Activated gamma-delta T cell treated with anti-CD3 and anti-CD28 coated beads, Interleukin-2, amount 50 U/mL, for 16 hours (primary cell): ENCODE results near the gene LRRC74B.
"Not testable (repeated sequence)": the region's sequence is repeated elsewhere in the genome, so short reads cannot be mapped to it uniquely, and the experiment has no call there.

Experiments
- DNase-seq: peaks from one replicate; pipeline ENCODE4 v3.0.0-alpha.2; 2020; ENCODE audit warnings: low read depth

The LRRC74B gene

GRCh38 chr22:21054714-21055563 lies 9.2 kb downstream of the LRRC74B start:
- no peak for DNase-seq

- no peak for DNase-seq
These were observed 9.8 kb downstream of the LRRC74B start for GRCh38 chr22:21055564-21055834.

- no peak for DNase-seq
These were observed 10.2 kb downstream of the LRRC74B start for GRCh38 chr22:21055880-21056319.

- not testable (repeated sequence) for DNase-seq
These were observed 14.6 kb downstream of the LRRC74B start for GRCh38 chr22:21060363-21060762.

GRCh38 chr22:21061660-21062321 lies 16.0 kb downstream of the LRRC74B start:
- DNase-seq: not testable (repeated sequence)

GRCh38 chr22:21064425-21064824 lies 18.7 kb downstream of the LRRC74B start:
- not testable (repeated sequence) for DNase-seq

- no peak for DNase-seq
These were observed 19.4 kb downstream of the LRRC74B start for GRCh38 chr22:21064917-21065864.

- no peak for DNase-seq
These were observed 21.5 kb downstream of the LRRC74B start for GRCh38 chr22:21067075-21067900.

- no peak for DNase-seq
These were observed 22.3 kb downstream of the LRRC74B start for GRCh38 chr22:21067901-21068680.

GRCh38 chr22:21068681-21069276 lies 23.0 kb downstream of the LRRC74B start:
- no peak for DNase-seq

- no peak for DNase-seq
These were observed 23.6 kb downstream of the LRRC74B start for GRCh38 chr22:21069375-21069774.

- DNase-seq: no peak
These were observed 25.2 kb downstream of the LRRC74B start for GRCh38 chr22:21070690-21071615.

GRCh38 chr22:21071796-21072195 lies 26.1 kb downstream of the LRRC74B start:
- not testable (repeated sequence) for DNase-seq

GRCh38 chr22:21073023-21073422 lies 27.3 kb downstream of the LRRC74B start:
- no peak for DNase-seq

GRCh38 chr22:21073482-21073881 lies 27.7 kb downstream of the LRRC74B start:
- no peak for DNase-seq

- DNase-seq: no peak
These were observed 28.5 kb downstream of the LRRC74B start for GRCh38 chr22:21074102-21074715.

GRCh38 chr22:21075516-21076138 lies 29.9 kb downstream of the LRRC74B start:
- DNase-seq: no peak

GRCh38 chr22:21076912-21077625 lies 31.3 kb downstream of the LRRC74B start:
- no peak for DNase-seq
